ENCODE data around the gene OGT.

DNA sequence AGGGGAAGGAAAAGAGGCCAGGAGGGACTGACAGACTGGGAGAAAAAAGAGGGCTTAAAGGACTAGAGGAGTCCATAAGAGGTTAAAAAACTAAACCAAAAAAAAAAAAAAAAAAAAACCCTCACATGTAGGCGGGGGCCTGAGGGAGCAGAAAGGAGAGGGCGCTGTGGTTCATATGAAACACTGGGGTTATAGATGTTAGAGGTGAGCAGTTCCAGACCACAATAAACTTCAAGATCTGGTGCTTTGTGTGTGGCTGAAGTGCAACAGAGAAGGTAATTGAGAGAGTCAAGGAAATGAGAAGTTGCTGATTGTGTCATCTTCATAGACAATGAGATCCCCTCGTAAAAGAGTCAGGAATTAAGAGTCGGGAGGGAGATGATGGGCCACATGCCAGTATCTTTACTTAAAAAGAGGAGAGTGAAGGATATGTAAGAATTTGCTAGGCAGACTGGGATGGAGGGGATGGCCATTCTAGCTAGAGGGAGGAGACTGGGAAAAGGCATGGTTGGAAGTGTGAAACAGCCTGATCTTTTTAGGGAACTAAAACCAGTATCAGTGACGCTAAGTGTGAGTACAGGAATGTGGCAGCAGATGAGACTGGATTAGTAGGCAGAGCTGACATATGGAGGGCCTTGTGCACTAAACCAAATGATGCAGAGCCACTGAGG lies 18.4 kb upstream of the OGT start:
- TF ChIP-seq CTCF (IDR thresholded peaks at IDR 0.05; ENCODE audit: insufficient read depth, low read length): no peak
- TF ChIP-seq POLR2AphosphoS5 (IDR thresholded peaks at IDR 0.05; ENCODE audit: low read depth): no peak
- TF ChIP-seq SPI1 (IDR thresholded peaks at IDR 0.05; ENCODE audit: borderline replicate concordance, low read depth): no peak

Data from HL-60 (cell line).